Neuron (in vitro differentiated cells): Measurements from ENCODE around the gene SLC1A7.

Experiments
- H2AFZ ChIP-seq: one replicate; pipeline ENCODE4 v1.6.1; 2013; ENCODE audit warnings: low read depth, mild to moderate bottlenecking, inconsistent platforms, low read length, moderate library complexity
- H3K27me3 ChIP-seq: one replicate; pipeline ENCODE4 v1.6.1; 2013; ENCODE audit warnings: low read length; ENCODE audit not compliant: insufficient read depth
- H3K36me3 ChIP-seq: one replicate; pipeline ENCODE4 v1.6.1; 2013; ENCODE audit warnings: low read length; ENCODE audit not compliant: insufficient read depth
- H3K4me1 ChIP-seq: one replicate; pipeline ENCODE4 v1.6.1; 2013; ENCODE audit warnings: low read length; ENCODE audit not compliant: insufficient read depth
- H3K4me3 ChIP-seq: 2 replicates; pipeline ENCODE4 v1.5.1; 2013; ENCODE audit warnings: mild to moderate bottlenecking, low read length, moderate library complexity
- H3K9me3 ChIP-seq: one replicate; pipeline ENCODE4 v1.6.1; 2013; ENCODE audit warnings: low read length

The SLC1A7 gene

DNA sequence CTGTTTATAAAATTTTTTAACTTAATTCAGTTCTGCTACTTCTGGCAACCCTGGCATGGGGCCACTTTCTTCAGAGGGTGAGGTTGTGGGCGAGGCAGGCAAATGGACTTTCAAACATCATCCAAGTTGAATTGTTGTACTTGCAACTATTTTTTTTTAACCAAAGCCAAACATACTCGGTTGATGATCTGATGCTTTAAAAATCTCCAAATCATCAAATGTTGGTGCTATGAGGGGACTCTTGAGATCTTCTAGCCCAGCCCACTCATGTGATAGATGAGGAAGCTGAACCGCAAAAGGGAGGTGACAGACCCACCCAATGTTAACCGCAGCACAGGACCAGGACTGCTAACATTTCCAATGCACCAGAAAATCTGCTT is 6.7 kb downstream of the SLC1A7 start:
- Histone ChIP-seq H3K9me3 (peaks cover 6% of the 10 kb centered on the region), H2AFZ (no peak overlapping the region), H3K4me3 (no peak overlapping the region), H3K27me3 (peaks cover 6% of the 10 kb centered on the region), H3K4me1 (peaks cover under 1% of the 10 kb centered on the region), H3K36me3 (no peaks in the 10 kb centered on the region)

- Histone ChIP-seq H3K4me3 (no peak overlapping the region), H3K27me3 (peaks cover 6% of the 10 kb centered on the region), H2AFZ (no peak overlapping the region), H3K36me3 (no peaks in the 10 kb centered on the region), H3K9me3 (peaks cover 6% of the 10 kb centered on the region), H3K4me1 (peaks cover 6% of the 10 kb centered on the region)
Measured at GRCh38 chr1:53134961-53135734, 7.3 kb downstream of the SLC1A7 start.

DNA sequence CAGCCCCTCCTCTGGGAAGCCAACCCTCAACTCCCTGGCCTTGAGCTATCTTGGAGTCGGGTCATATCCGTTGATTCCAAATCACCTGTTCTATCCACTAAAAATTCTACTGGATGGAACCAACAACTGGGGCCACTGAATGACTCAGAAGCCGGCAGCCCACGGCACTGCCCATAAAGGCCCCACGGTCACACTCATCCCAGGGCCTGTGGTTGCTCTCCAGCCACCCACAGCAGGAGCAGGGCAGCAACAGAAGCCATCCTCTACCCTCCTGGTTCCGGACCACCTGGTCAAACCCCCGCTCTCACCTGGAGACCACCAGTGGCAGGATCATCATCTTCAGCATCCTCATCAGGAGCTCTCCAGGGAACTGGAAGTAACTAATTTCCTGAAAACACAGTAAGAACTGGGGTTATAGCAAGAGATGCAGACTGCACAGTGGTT is 8.4 kb downstream of the SLC1A7 start:
- peaks cover 13% of the 10 kb centered on the region for H3K4me1 ChIP-seq
- H3K36me3 ChIP-seq: no peaks in the 10 kb centered on the region
- no peak overlapping the region for H3K4me3 ChIP-seq
- H2AFZ ChIP-seq: no peak overlapping the region
- peaks cover 6% of the 10 kb centered on the region for H3K9me3 ChIP-seq
- H3K27me3 ChIP-seq: peaks cover 2% of the 10 kb centered on the region

DNA sequence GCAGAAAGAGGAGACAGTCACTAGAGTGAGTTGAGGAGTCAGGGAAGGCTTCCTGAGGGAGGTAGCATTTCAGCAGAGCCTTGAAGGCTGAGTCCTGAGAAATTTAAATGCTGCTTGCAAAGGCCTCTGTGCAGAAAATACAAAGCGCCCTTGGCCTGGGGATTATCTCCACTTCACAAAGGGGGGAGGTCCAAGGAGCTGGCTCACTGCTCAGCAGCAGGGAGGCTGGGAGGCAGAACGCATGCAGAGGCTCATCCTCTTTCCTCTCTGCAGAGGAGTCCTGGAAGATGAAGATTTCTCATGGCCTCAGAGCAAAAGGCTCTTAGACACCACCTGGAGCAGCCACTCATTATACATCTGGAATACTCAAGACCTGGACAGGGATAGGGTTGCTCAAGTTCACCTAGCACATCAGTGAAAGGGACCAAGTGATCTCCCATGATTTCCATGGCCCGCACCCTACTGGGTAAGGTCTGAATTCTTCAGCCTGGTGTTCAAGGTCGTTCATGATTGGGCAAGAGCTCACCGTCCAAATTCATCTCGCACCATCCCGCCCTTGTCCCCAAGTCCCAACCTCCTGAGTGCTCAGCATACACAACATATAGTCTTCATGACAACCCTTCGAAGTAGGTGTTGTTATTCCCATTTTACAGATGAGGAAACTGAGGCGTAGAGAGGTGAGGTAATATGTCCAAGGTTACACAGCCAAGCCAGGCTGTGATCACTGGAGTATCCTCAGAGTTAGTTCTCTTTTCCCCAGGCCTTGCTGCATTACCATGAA is 9.0 kb downstream of the SLC1A7 start:
- peaks cover 6% of the 10 kb centered on the region for H3K9me3 ChIP-seq
- H2AFZ ChIP-seq: no peak overlapping the region
- H3K36me3 ChIP-seq: no peaks in the 10 kb centered on the region
- peaks cover 2% of the 10 kb centered on the region for H3K27me3 ChIP-seq
- H3K4me1 ChIP-seq: peaks cover 13% of the 10 kb centered on the region
- H3K4me3 ChIP-seq: no peak overlapping the region

- peaks cover 2% of the 10 kb centered on the region for H3K27me3 ChIP-seq
- H3K4me1 ChIP-seq: peaks cover 13% of the 10 kb centered on the region
- no peaks in the 10 kb centered on the region for H3K9me3 ChIP-seq
- H3K4me3 ChIP-seq: no peak overlapping the region
- H2AFZ ChIP-seq: no peak overlapping the region
- no peaks in the 10 kb centered on the region for H3K36me3 ChIP-seq
Measured at GRCh38 chr1:53132176-53132575, 10.3 kb downstream of the SLC1A7 start.

DNA sequence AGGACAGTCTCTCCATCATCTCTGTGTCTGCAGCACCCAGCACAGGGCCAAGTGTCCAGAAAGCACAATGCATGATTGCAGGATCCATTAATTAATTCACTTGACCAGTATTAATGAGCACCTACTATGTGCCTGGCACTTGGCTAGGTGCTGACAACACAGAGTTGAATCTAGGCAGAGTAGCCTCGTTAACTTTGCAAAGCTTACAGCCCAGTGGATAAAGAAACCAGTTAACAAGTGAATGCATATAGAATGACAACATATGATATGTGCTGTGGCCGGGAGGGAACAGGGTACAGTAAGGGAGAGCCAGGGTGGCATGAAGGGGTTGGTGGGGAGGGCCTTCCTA is 10.9 kb downstream of the SLC1A7 start:
- H3K4me3 ChIP-seq: no peak overlapping the region
- no peak overlapping the region for H2AFZ ChIP-seq
- H3K27me3 ChIP-seq: peaks cover 2% of the 10 kb centered on the region
- H3K36me3 ChIP-seq: no peaks in the 10 kb centered on the region
- no peaks in the 10 kb centered on the region for H3K9me3 ChIP-seq
- peaks cover 13% of the 10 kb centered on the region for H3K4me1 ChIP-seq

GRCh38 chr1:53130878-53131589 is 11.4 kb downstream of the SLC1A7 start:
- peaks cover 2% of the 10 kb centered on the region for H3K27me3 ChIP-seq
- H3K4me3 ChIP-seq: no peak overlapping the region
- peaks cover 13% of the 10 kb centered on the region for H3K4me1 ChIP-seq
- H2AFZ ChIP-seq: no peak overlapping the region
- no peaks in the 10 kb centered on the region for H3K36me3 ChIP-seq
- H3K9me3 ChIP-seq: no peaks in the 10 kb centered on the region

GRCh38 chr1:53130598-53130877 is 11.9 kb downstream of the SLC1A7 start:
- H2AFZ ChIP-seq: no peak overlapping the region
- H3K36me3 ChIP-seq: no peaks in the 10 kb centered on the region
- H3K4me1 ChIP-seq: peaks cover 13% of the 10 kb centered on the region
- no peak overlapping the region for H3K4me3 ChIP-seq
- no peaks in the 10 kb centered on the region for H3K9me3 ChIP-seq
- H3K27me3 ChIP-seq: peaks cover 4% of the 10 kb centered on the region

DNA sequence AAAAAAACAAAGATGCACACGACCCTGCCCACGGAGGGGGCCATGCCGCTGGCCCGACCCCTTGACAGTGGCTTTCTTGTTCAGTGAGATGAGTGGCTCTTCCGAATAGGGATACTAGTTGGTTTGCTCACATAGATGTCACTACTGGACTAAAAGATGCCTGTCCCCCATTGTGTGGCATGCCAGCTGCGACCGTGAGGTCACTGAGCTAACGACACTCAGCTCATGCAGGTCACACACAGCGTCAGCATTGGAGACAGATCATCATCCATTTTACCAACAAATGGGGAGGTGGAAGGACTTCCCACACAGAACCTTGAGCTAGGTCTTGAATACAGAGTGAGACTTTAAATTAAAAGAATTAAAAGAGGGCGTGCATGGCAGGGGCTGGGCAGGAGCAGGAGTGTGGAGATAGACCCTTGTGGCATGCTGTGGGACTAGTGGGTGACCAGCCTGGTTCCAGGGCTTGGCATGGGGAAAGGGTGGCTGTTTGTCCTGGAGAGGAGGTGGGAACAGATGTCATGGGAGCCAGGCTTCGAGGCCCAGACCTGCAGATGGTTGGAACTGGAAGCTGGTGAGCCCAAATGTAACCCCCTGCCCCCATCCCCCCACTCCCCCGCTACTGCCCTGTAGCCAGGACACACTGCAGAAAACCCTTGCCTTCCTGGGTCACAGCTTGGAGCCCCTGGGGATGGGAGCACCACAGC is 12.4 kb downstream of the SLC1A7 start:
- H3K9me3 ChIP-seq: no peaks in the 10 kb centered on the region
- peaks cover 13% of the 10 kb centered on the region for H3K4me1 ChIP-seq
- H3K4me3 ChIP-seq: no peak overlapping the region
- H3K27me3 ChIP-seq: peaks cover 9% of the 10 kb centered on the region
- no peak overlapping the region for H2AFZ ChIP-seq
- H3K36me3 ChIP-seq: no peaks in the 10 kb centered on the region

DNA sequence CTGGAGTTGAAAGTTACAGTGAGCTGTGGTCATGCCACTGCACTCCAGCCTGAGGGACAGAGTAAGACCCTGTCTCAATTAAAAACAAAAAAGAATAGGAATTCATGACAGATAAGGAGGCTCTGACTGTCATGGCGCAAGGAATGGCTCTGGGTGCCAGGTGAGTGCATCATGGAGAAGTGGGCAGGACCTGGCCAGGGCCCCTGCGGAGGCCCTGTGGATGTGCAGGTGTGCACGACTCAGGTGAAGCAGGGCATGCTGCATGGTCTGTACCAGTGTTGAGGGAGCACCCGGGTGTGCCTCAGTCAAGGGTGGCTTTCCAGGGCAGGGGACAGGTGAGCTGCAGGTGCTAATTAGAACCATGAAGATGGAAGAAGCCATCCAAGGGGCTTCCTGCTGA is 14.0 kb downstream of the SLC1A7 start:
- Histone ChIP-seq H3K4me1 (peaks cover 13% of the 10 kb centered on the region), H3K36me3 (no peaks in the 10 kb centered on the region), H2AFZ (no peak overlapping the region), H3K27me3 (peaks cover 14% of the 10 kb centered on the region), H3K4me3 (no peak overlapping the region), H3K9me3 (no peaks in the 10 kb centered on the region)

GRCh38 chr1:53127546-53127945 is 14.9 kb downstream of the SLC1A7 start:
- Histone ChIP-seq H3K27me3 (peaks cover 19% of the 10 kb centered on the region), H2AFZ (no peak overlapping the region), H3K4me3 (no peak overlapping the region), H3K4me1 (peaks cover 13% of the 10 kb centered on the region), H3K9me3 (no peaks in the 10 kb centered on the region), H3K36me3 (no peaks in the 10 kb centered on the region)

- no peak overlapping the region for H2AFZ ChIP-seq
- H3K4me1 ChIP-seq: peaks cover 17% of the 10 kb centered on the region
- H3K27me3 ChIP-seq: peaks cover 22% of the 10 kb centered on the region
Measured at GRCh38 chr1:53126495-53126894, 15.9 kb downstream of the SLC1A7 start.

More at GRCh38 chr1:53126495-53126894, 15.9 kb downstream of the SLC1A7 start:
- no peak overlapping the region for H3K4me3 ChIP-seq
- no peaks in the 10 kb centered on the region for H3K9me3 ChIP-seq
- H3K36me3 ChIP-seq: no peaks in the 10 kb centered on the region
